ENCODE measurements around the gene MYO5A.

The MYO5A gene

GRCh38 chr15:52359722-52360121 is 169.0 kb downstream of the MYO5A start:
- DNase-seq = no peak

- no peak for DNase-seq
Observed at GRCh38 chr15:52357949-52358348, 170.7 kb downstream of the MYO5A start.

GRCh38 chr15:52352086-52352485 is 176.6 kb downstream of the MYO5A start:
- no peak for DNase-seq

- no peak for DNase-seq
Observed at GRCh38 chr15:52351206-52351908, 177.3 kb downstream of the MYO5A start.

GRCh38 chr15:52350423-52350822 is 178.3 kb downstream of the MYO5A start:
- DNase-seq = no peak

- DNase-seq = no peak
Observed at GRCh38 chr15:52349052-52349700, 179.5 kb downstream of the MYO5A start.

GRCh38 chr15:52348056-52348745 is 180.5 kb downstream of the MYO5A start:
- no peak for DNase-seq

GRCh38 chr15:52344592-52344991 is 184.1 kb downstream of the MYO5A start:
- DNase-seq = no peak

- DNase-seq = no peak
Observed at GRCh38 chr15:52343831-52344230, 184.8 kb downstream of the MYO5A start.

GRCh38 chr15:52340093-52340492 is 188.6 kb downstream of the MYO5A start:
- no peak for DNase-seq

GRCh38 chr15:52338891-52339290 is 189.8 kb downstream of the MYO5A start:
- DNase-seq = no peak

GRCh38 chr15:52338058-52338457 is 190.6 kb downstream of the MYO5A start:
- no peak for DNase-seq

GRCh38 chr15:52337198-52337853 is 191.4 kb downstream of the MYO5A start:
- no peak for DNase-seq

GRCh38 chr15:52336529-52336928 is 192.2 kb downstream of the MYO5A start:
- DNase-seq = no peak

- DNase-seq = no peak
Observed at GRCh38 chr15:52334491-52335160, 194.1 kb downstream of the MYO5A start.

- peak; percentile 62 for DNase-seq
Observed at GRCh38 chr15:52331490-52332240, 197.0 kb downstream of the MYO5A start.

GRCh38 chr15:52329987-52330386 is 198.7 kb downstream of the MYO5A start:
- no peak for DNase-seq

- DNase-seq = no peak
Observed at GRCh38 chr15:52329150-52329549, 199.5 kb downstream of the MYO5A start.

- DNase-seq = no peak
Observed at GRCh38 chr15:52328680-52329079, 200.0 kb downstream of the MYO5A start.

- no peak for DNase-seq
Observed at GRCh38 chr15:52326756-52327155, 201.9 kb downstream of the MYO5A start.

- no peak for DNase-seq
Observed at GRCh38 chr15:52324109-52324508, 204.6 kb downstream of the MYO5A start.

All from stimulated activated CD8-positive, alpha-beta memory T cell treated with anti-CD3 and anti-CD28 coated beads, Interleukin-4, amount 100 ng/mL, for 48 hours (primary cell).